Vagina (tissue), 2 donors: Measurements from ENCODE around the gene TBCD.

ENCODE experiments used
- CTCF ChIP-seq, 3 experiments: fragments of 450-650 bp in 2 of 3; fragments of 200-600 bp in 1 of 3; sonication (generic) in 1 of 3; IDR thresholded peaks; one replicate each; pipeline ENCODE4 v1.5.1; 2017 to 2019; ENCODE audit warnings: antibody characterized with exemption in 3 of 3, mild to moderate bottlenecking in 2 of 3, moderate library complexity in 2 of 3
- POLR2A ChIP-seq, 2 donors: fragments of 450-650 bp; IDR thresholded peaks; one replicate each; pipeline ENCODE4 v1.6.1; 2017; ENCODE audit warnings: antibody characterized with exemption in 2 of 2, mild to moderate bottlenecking in 2 of 2, moderate library complexity in 2 of 2
- POLR2AphosphoS5 ChIP-seq, 2 donors: sonication (generic); formaldehyde crosslinking; IDR thresholded peaks; one replicate each; pipeline ENCODE4 v1.9.0; 2017; ENCODE audit warnings: antibody characterized with exemption in 2 of 2, mild to moderate bottlenecking in 2 of 2, low read depth in 1 of 2; ENCODE audit not compliant: insufficient read depth in 1 of 2

DNA sequence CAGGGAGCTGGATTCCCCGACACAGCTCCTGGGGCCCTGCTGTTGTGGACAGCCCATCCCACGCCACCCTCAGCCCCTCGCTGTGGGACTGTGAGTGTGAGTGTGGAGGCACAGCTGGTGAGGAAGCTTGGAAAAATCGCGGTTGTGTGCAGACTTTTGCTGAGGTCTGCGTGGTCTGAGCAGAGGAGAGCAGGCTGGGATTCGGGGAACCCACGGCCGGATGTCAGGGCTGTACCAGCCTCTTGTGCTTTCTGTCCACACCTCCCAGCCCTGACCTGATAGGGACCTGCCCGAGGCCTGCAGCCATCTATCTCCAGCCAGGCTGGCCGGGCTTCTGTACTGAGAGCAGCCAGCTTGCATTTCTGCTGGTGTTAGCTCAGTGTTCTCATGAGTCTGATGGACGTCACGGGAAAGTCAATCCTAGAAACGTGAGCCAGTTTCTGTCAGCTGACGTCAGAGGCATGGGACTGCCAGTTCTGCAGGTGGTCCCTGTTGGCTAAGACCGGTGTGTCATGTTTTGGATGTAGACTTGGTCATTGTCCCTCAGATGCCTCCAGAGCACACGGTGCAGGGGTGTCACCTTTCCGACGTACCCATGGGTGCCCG lies 160.7 kb downstream of the TBCD start:
- TF ChIP-seq CTCF (IDR thresholded peaks at IDR 0.05) (no peak), POLR2AphosphoS5 (IDR thresholded peaks at IDR 0.05; ENCODE audit: insufficient read depth in 1 of 2, low read depth in 1 of 2) (no peak), POLR2A (IDR thresholded peaks at IDR 0.05) (no peak)
